Endodermal cell (in vitro differentiated cells): ENCODE measurements around the gene MAPK7. TPM values are rescaled to one million over a fixed set of nuclear protein-coding genes. Genes with fewer than 3 reads are reported as not detected.
A peak's percentile ranks its signal among the peaks of the same experiment; 100 is the strongest.

Experiments
- DNase-seq: peaks from one replicate; pipeline ENCODE4 v3.0.0-alpha.2; 2017
- H3K27ac ChIP-seq: 2 replicates; pipeline ENCODE4 v1.5.1; 2013; ENCODE audit warnings: mild to moderate bottlenecking, low read depth, low read length, moderate library complexity
- H3K27me3 ChIP-seq: 2 replicates; pipeline ENCODE4 v1.6.1; 2013; ENCODE audit warnings: mild to moderate bottlenecking, low read length, moderate library complexity; ENCODE audit not compliant: insufficient read depth, control insufficient read depth, poor library complexity, severe bottlenecking
- H3K36me3 ChIP-seq: 2 replicates; pipeline ENCODE4 v1.7.0; 2013; ENCODE audit warnings: mild to moderate bottlenecking, low read length, moderate library complexity; ENCODE audit not compliant: control insufficient read depth, insufficient read depth
- H3K4me1 ChIP-seq: one replicate; pipeline ENCODE4 v1.7.0; 2013; ENCODE audit warnings: low read length; ENCODE audit not compliant: control insufficient read depth, insufficient read depth
- H3K4me3 ChIP-seq: 2 replicates; pipeline ENCODE4 v1.5.1; 2013; ENCODE audit warnings: mild to moderate bottlenecking, low read length, moderate library complexity
- H3K9ac ChIP-seq: 2 replicates; pipeline ENCODE4 v1.6.1; 2013; ENCODE audit warnings: mild to moderate bottlenecking, low read length, moderate library complexity; ENCODE audit not compliant: poor library complexity, severe bottlenecking; ENCODE audit errors: extremely low read depth
- H3K9me3 ChIP-seq: 2 replicates; pipeline ENCODE4 v1.6.1; 2013; ENCODE audit warnings: mild to moderate bottlenecking, low read length, moderate library complexity; ENCODE audit not compliant: control insufficient read depth
- H3K27ac Mint-ChIP-seq: 2 replicates; pipeline ENCODE4 v1.8.0; 2020; ENCODE audit warnings: mixed read lengths
- H3K27me3 Mint-ChIP-seq: 2 replicates; pipeline ENCODE4 v1.8.0; 2021; ENCODE audit warnings: mild to moderate bottlenecking, mixed read lengths; ENCODE audit not compliant: insufficient read depth
- H3K36me3 Mint-ChIP-seq: 2 replicates; pipeline ENCODE4 v1.8.0; 2020; ENCODE audit warnings: low read depth, mixed read lengths
- H3K4me1 Mint-ChIP-seq: 2 replicates; pipeline ENCODE4 v1.8.0; 2020; ENCODE audit warnings: mixed read lengths
- H3K4me3 Mint-ChIP-seq: 2 replicates; pipeline ENCODE4 v1.8.0; 2020; ENCODE audit warnings: mild to moderate bottlenecking, moderate library complexity, mixed read lengths
- H3K9me3 Mint-ChIP-seq: 2 replicates; pipeline ENCODE4 v1.8.0; 2020; ENCODE audit warnings: mild to moderate bottlenecking, mixed read lengths
- WGBS, 2 experiments: methylation state at CpG; one replicate each; pipeline versions ENCODE4 v1.1.5 to v1.1.7; 2013; ENCODE audit warnings: missing lambda C conversion rate in 2 of 2, mixed read lengths in 1 of 2; ENCODE audit not compliant: insufficient coverage in 1 of 2, insufficient read length in 1 of 2; 5-methylcytosine and 5-hydroxymethylcytosine counted together
- total RNA-seq, 2 donors: library from RNA; stranded (reverse); fragmentation: NEBNext Ultra II Directional in 1 of 2; extraction: Animal tissue kit (Norgen Biotek cat#: 25700) in 1 of 2; gene quantifications; 2 replicates in 1 of 2; 3 replicates in 1 of 2; pipeline ENCODE4 v1.2.1, GENCODE V29; 2021
- TF ChIP-seq, protein P1 (sequence below): fragments of 200-600 bp; sonication (generic); conservative IDR thresholded peaks from 2 replicates; pipeline ENCODE4 v1.5.0; 2021; ENCODE audit warnings: antibody characterized with exemption, mild to moderate bottlenecking

The MAPK7 gene
- total RNA-seq, 2 donors from 2014 or later, result 33.3 to 53.4 TPM

DNA sequence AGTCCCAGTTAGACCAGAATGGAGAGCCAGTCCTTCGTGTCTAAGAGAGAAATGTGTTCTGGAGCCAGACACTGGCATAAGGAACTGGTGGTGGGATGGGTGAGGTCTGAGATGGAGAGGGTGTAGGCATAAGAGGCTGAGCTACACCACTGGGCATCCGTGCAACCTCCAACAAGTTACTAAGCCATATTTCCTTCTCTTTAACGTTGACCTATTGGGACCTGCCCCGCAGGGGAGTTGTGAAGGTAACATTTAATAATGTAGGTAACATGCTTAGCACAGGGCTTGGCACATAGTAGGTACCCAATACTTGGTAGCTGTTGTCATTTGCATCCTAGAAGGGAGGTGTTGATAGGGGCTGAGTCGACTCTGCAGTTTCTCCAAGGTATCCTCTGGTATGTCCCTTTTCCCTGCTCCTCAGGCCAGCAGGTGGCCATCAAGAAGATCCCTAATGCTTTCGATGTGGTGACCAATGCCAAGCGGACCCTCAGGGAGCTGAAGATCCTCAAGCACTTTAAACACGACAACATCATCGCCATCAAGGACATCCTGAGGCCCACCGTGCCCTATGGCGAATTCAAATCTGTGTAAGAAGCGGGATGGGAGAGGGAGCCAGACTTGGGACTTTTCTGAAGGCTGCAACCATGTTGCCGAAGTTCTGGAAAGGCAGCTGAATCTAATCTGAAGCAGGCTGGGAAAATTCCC lies 1.2 kb downstream of the MAPK7 start:
- Mint-ChIP-seq H3K36me3 (peaks cover 47% of the 10 kb centered on the region), H3K27me3 (no peaks in the 10 kb centered on the region), H3K4me1 (peaks cover 30% of the 10 kb centered on the region), H3K9me3 (no peaks in the 10 kb centered on the region), H3K27ac (peak overlapping the region; percentile 93), H3K4me3 (peak overlapping the region; percentile 98)
- Histone ChIP-seq H3K9ac (peak overlapping the region; percentile 65), H3K36me3 (peaks cover 58% of the 10 kb centered on the region), H3K4me1 (peaks cover 13% of the 10 kb centered on the region), H3K4me3 (peak overlapping the region; percentile 97), H3K27ac (no peak overlapping the region), H3K27me3 (no peaks in the 10 kb centered on the region), H3K9me3 (no peaks in the 10 kb centered on the region)
- TF ChIP-seq, protein P1, sequence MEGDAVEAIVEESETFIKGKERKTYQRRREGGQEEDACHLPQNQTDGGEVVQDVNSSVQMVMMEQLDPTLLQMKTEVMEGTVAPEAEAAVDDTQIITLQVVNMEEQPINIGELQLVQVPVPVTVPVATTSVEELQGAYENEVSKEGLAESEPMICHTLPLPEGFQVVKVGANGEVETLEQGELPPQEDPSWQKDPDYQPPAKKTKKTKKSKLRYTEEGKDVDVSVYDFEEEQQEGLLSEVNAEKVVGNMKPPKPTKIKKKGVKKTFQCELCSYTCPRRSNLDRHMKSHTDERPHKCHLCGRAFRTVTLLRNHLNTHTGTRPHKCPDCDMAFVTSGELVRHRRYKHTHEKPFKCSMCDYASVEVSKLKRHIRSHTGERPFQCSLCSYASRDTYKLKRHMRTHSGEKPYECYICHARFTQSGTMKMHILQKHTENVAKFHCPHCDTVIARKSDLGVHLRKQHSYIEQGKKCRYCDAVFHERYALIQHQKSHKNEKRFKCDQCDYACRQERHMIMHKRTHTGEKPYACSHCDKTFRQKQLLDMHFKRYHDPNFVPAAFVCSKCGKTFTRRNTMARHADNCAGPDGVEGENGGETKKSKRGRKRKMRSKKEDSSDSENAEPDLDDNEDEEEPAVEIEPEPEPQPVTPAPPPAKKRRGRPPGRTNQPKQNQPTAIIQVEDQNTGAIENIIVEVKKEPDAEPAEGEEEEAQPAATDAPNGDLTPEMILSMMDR, result peak; percentile 20
- 85 to 92% methylated on average over 11 to 13 of the region's 13 CpGs for WGBS, 2 experiments
- DNase-seq, result peak; percentile 48

DNA sequence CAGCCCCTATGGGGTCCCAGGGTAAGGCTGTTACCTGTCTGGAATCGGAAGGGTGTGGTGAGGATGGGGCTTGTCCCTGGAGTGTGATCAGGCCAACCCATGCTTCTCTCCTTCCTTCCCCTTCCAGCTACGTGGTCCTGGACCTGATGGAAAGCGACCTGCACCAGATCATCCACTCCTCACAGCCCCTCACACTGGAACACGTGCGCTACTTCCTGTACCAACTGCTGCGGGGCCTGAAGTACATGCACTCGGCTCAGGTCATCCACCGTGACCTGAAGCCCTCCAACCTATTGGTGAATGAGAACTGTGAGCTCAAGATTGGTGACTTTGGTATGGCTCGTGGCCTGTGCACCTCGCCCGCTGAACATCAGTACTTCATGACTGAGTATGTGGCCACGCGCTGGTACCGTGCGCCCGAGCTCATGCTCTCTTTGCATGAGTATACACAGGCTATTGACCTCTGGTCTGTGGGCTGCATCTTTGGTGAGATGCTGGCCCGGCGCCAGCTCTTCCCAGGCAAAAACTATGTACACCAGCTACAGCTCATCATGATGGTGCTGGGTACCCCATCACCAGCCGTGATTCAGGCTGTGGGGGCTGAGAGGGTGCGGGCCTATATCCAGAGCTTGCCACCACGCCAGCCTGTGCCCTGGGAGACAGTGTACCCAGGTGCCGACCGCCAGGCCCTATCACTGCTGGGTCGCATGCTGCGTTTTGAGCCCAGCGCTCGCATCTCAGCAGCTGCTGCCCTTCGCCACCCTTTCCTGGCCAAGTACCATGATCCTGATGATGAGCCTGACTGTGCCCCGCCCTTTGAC lies 2.4 kb downstream of the MAPK7 start:
- H3K9me3 Mint-ChIP-seq, result no peaks in the 10 kb centered on the region
- no peaks in the 10 kb centered on the region for H3K27me3 ChIP-seq
- H3K9me3 ChIP-seq, result no peaks in the 10 kb centered on the region
- no peak for DNase-seq
- TF ChIP-seq, protein P1, result no peak
- peaks cover 54% of the 10 kb centered on the region for H3K36me3 Mint-ChIP-seq
- no peak overlapping the region for H3K27ac ChIP-seq
- peak overlapping the region; percentile 39 for H3K27ac Mint-ChIP-seq
- peaks cover 38% of the 10 kb centered on the region for H3K4me1 Mint-ChIP-seq
- H3K27me3 Mint-ChIP-seq, result no peaks in the 10 kb centered on the region
- peak overlapping the region; percentile 97 for H3K4me3 ChIP-seq
- 94 to 97% methylated on average over 26 to 29 of the region's 29 CpGs for whole genome bisulfite sequencing, 2 experiments
- H3K36me3 ChIP-seq, result peaks cover 60% of the 10 kb centered on the region
- H3K4me3 Mint-ChIP-seq, result peak overlapping the region; percentile 25
- H3K4me1 ChIP-seq, result peaks cover 13% of the 10 kb centered on the region
- no peak overlapping the region for H3K9ac ChIP-seq

DNA sequence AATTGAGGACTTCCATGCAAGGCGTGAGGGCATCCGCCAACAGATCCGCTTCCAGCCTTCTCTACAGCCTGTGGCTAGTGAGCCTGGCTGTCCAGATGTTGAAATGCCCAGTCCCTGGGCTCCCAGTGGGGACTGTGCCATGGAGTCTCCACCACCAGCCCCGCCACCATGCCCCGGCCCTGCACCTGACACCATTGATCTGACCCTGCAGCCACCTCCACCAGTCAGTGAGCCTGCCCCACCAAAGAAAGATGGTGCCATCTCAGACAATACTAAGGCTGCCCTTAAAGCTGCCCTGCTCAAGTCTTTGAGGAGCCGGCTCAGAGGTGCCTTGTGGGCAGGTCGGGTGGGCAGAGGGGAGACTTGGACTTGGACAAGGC lies 3.1 kb downstream of the MAPK7 start:
- H3K4me3 Mint-ChIP-seq, result no peak overlapping the region
- WGBS, 2 experiments, result 96 to 100% methylated on average over 3 to 7 of the region's 7 CpGs

More for the DNA sequence above, 3.1 kb downstream of the MAPK7 start:
- no peak for DNase-seq
- Mint-ChIP-seq H3K27me3 (no peaks in the 10 kb centered on the region), H3K36me3 (peaks cover 55% of the 10 kb centered on the region), H3K9me3 (no peaks in the 10 kb centered on the region), H3K4me1 (peaks cover 40% of the 10 kb centered on the region), H3K27ac (peak overlapping the region; percentile 39)
- TF ChIP-seq, protein P1, result no peak
- H3K4me1 ChIP-seq, result peaks cover 13% of the 10 kb centered on the region
- no peaks in the 10 kb centered on the region for H3K27me3 ChIP-seq
- H3K9ac ChIP-seq, result no peak overlapping the region
- no peaks in the 10 kb centered on the region for H3K9me3 ChIP-seq
- H3K4me3 ChIP-seq, result no peak overlapping the region
- H3K27ac ChIP-seq, result no peak overlapping the region
- peaks cover 64% of the 10 kb centered on the region for H3K36me3 ChIP-seq
